GM18498 (cell line): ENCODE measurements around the gene MRPL3.
"Not testable (repeated sequence)": the region's sequence is repeated elsewhere in the genome, so short reads cannot be mapped to it uniquely, and the experiment has no call there.

Experiments
- ATAC-seq: cut with Tn5 transposase; IDR thresholded peaks from one replicate; pipeline ENCODE4 v1.9.1; 2021; ENCODE audit warnings: mild to moderate bottlenecking, moderate library complexity; ENCODE audit not compliant: unreplicated experiment

Gene MRPL3

DNA sequence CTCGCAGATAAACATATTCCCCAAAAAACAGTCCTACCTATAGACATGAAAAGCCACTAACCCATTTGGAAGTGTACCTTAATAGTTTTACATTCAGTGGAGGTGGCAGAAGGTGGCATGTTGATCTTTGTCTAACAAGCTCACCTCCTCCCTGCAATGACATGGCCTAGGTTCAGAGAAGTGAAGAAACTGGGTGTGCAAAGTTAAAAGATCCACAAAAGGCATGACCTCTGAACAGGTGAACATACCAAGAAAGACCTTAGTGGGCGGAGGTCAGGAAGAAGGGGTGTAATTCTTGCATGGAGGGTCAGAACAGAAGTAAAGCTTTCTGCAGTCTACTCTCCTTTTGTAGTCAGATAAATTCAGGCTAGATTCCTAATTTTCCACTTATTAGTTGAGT is 822 bp downstream of the MRPL3 start:
- ATAC-seq: no peak

- ATAC-seq: no peak
Observed at GRCh38 chr3:131494706-131495105, 8.1 kb downstream of the MRPL3 start.

- no peak for ATAC-seq
Observed at GRCh38 chr3:131491775-131492174, 11.0 kb downstream of the MRPL3 start.

- no peak for ATAC-seq
Observed at GRCh38 chr3:131491084-131491483, 11.7 kb downstream of the MRPL3 start.

DNA sequence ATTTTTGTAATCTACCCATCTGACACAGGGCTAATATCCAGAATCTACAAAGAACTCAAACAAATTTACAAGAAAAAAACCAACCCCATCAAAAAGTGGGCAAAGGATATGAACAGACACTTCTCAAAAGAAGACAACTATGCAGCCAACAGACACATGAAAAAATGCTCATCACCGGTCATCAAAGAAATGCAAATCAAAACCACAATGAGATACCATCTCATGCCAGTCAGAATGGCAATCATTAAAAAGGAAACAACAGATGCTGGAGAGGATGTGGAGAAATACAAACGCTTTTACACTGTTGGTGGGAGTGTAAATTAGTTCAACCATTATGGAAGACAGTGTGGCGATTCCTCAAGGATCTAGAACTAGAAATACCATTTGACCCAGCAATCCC is 16.2 kb downstream of the MRPL3 start:
- not testable (repeated sequence) for ATAC-seq

- ATAC-seq: no peak
Observed at GRCh38 chr3:131485119-131485518, 17.7 kb downstream of the MRPL3 start.

- ATAC-seq: no peak
Observed at GRCh38 chr3:131484496-131485111, 18.2 kb downstream of the MRPL3 start.

GRCh38 chr3:131480116-131480515 is 22.7 kb downstream of the MRPL3 start:
- ATAC-seq: no peak

DNA sequence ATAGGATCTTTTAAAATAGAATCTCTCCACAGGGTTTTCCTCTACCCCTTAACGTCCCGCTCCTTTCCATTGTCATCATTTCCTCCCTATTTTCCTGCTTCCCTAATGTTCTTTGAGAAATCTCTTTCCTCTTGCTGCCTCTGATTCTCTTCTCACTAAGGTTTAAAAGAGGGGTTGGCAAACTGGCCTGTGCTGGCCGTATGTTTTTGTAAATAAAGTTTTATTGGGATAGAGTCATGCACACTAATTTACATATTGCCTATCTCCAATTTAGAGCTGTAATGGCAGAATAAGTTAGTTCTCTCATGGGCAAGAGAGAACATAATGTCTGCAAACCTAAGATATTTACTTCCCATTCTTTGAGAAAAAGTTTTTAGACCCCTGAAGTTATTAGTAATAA is 25.0 kb downstream of the MRPL3 start:
- ATAC-seq: no peak

GRCh38 chr3:131474115-131474514 is 28.7 kb downstream of the MRPL3 start:
- no peak for ATAC-seq

GRCh38 chr3:131470377-131470776 is 32.4 kb downstream of the MRPL3 start:
- ATAC-seq: no peak

DNA sequence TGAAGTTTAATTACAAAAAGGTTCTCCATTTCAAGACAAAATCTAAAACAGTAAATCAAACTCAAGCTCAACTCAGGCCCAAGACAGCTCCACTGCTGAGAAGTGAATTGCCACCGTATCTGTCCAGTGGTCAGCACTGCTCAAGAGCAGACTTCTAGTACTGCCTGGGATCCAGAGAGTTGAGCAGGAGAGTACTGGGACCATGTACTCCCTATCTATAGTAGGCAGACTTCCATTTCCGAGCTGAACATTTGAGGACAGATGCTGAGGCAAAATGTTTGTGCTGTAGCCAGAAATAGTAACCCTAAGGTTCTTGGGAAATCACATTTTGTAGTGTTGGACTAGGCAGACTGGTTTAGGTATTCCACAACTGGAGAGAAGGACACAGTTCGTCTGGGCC is 44.1 kb downstream of the MRPL3 start:
- no peak for ATAC-seq

GRCh38 chr3:131457220-131457619 is 45.6 kb downstream of the MRPL3 start:
- ATAC-seq: no peak

DNA sequence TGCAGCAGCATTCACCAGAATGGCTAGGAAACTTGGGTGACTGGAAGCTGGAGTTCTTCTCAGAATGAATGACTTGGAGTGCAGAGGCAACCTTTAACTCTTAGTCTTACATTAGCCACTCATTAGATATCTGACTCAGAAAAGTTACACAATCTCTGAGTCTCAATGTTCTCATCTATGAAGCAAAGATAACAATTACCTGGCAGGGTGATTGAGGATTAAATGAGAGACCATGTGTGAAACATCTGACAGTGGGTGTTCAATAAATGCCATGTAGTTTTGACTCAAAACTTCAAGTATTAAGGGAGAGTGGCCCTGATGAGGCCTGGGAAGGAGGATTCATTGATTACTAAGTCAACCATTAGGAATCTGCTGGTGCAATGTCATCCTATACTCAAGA is 48.3 kb downstream of the MRPL3 start:
- no peak for ATAC-seq

DNA sequence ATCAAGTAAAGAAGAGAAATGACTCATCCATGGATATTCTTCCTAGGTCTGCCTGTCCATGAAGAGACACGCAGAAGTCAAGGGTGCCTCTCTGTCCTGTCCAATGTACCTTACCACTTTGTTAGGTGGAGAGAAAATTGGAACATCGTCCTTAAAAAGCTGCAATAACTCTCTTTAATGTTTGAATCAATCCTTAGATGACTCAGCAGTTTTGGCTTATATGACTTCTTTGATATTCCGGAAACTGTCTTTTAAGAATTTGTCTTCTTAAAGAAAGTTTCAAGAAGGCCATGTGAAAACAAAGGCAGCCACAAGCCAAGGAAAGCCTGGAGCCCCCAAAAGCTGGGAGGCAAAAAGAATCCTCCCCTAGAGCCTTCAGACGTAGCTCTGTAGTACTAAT is 49.2 kb downstream of the MRPL3 start:
- no peak for ATAC-seq

DNA sequence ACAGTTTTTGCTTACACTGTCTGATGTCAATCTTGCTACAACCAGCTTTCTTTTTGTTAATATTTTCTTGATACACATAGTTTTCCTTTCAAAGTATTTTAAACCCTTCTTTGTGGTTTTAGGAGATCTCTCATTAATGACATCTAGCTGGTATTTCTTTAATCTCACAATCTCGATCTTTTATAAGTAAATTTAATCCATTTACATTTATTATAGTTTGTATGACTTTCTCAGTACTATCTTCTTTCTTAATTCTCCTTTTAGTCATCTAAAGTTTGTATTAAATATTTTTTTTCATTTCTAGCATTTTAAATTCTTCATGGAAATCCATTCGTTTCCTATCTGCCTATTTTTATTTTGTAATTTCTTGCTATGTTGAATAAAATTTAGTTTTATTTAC is 55.4 kb downstream of the MRPL3 start:
- no peak for ATAC-seq

DNA sequence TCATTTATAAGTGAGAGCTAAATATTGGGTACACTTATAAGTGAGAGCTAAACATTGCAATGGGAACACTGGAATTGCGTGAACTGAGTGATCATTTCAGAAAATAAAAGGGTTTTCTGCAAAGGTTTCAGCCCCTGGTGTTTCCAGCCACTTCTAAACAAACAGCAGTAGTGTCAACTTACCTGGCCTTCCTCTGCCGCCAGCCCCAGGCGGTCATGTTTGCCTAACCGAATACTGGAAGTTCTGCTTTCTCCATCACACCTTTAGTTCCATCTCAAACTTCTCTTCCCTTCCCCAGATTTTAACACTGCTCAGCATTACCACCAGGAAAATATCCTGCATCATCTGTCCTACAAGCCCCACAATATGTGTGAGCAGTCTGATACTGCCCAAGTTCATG is 58.6 kb downstream of the MRPL3 start:
- ATAC-seq: no peak

DNA sequence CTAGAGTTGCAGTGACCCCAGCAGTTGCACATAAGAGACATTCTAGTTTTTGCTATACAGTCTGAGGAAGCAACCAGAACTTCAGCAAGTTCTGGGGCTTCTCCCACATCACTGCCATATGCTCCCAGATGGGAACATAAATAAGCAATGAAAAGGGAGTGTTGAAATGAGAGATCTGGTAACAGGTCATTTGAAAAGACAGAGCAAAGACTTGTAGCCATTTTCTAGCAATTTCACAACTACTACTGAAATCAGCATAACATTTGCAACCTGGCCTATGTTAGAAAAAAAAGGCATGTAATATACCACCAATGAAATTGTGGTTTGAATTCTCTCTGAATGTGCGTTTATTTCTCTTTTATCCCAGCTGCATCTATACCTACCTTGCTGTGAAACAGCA is 63.7 kb downstream of the MRPL3 start:
- ATAC-seq: no peak

- no peak for ATAC-seq
Observed at GRCh38 chr3:131435000-131435399, 67.8 kb downstream of the MRPL3 start.

DNA sequence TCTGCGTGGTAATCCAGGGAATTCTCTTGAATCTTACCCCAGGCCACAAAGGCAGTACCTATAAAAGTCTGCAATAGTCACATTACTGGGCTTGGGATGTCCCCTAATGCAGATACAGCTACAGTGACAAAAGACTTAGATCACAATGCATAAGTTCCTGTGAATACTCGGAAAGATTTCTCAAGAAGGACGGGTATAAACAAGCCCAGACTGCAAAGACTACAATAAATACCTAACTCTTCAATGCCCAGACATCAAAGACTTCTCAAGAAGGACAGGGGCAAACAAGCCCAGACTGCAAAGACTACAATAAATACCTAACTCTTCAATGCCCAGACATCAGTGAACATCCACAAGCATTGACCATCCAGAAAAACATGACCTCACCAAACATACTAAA is 70.3 kb downstream of the MRPL3 start:
- no peak for ATAC-seq

GRCh38 chr3:131431754-131432153 is 71.0 kb downstream of the MRPL3 start:
- no peak for ATAC-seq

GRCh38 chr3:131427226-131427625 is 75.5 kb downstream of the MRPL3 start:
- ATAC-seq: no peak

DNA sequence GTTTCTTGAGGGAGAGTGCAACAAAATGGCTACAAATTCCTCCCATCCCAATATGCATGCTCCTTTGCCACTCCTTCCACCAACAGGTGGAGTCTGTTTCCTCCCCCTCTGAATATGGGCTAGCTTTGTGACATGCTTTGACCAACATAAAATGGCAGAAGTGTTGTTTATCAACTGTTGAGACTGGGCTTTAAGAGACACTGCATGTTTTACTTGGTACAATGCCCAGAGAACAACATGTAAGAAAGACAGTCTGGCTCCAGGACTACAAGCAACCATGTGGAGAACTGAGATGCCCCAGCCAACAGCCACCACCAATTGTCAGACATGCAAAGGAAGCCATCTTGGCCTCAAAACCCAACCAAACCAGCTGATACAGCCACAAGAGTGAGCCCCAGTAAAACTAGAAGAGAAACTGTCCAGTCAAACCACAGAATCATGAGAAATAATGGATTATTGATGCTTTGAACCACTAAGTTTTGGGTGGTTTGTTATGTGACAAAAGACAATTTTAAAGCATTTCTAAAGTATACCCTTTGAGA is 80.7 kb downstream of the MRPL3 start:
- ATAC-seq: no peak
